Smooth muscle cell (in vitro differentiated cells): ENCODE data around the gene MGLL. TPM values are rescaled to one million over a fixed set of nuclear protein-coding genes. Genes with fewer than 3 reads are reported as not detected.
"Not testable (repeated sequence)": the region's sequence is repeated elsewhere in the genome, so short reads cannot be mapped to it uniquely, and the experiment has no call there.

Experiments used
- DNase-seq: peaks from one replicate; lab custom pipeline; 2025; ENCODE audit not compliant: unreplicated experiment; lab: John Stamatoyannopoulos, UW
- H2AFZ ChIP-seq: fragments of 200-600 bp; sonication (generic); 2 replicates; pipeline ENCODE4 v1.6.0; 2016; ENCODE audit warnings: antibody characterized with exemption, low read depth, mild to moderate bottlenecking
- H3F3A ChIP-seq: fragments of 200-600 bp; sonication (generic); 2 replicates; pipeline ENCODE4 v1.6.0; 2017; ENCODE audit warnings: antibody characterized with exemption, low read depth
- H3K27ac ChIP-seq: fragments of 200-600 bp; sonication (generic); 2 replicates; pipeline ENCODE4 v1.5.1; 2016; ENCODE audit warnings: low read depth, mild to moderate bottlenecking
- H3K27me3 ChIP-seq: fragments of 200-600 bp; sonication (generic); 2 replicates; pipeline ENCODE4 v1.6.1; 2016; ENCODE audit warnings: low read depth, mild to moderate bottlenecking
- H3K36me3 ChIP-seq: fragments of 200-600 bp; sonication (generic); 2 replicates; pipeline ENCODE4 v1.5.1; 2016; ENCODE audit warnings: low read depth
- H3K4me1 ChIP-seq: fragments of 200-600 bp; sonication (generic); 2 replicates; pipeline ENCODE4 v1.5.1; 2016; ENCODE audit warnings: low read depth
- H3K4me2 ChIP-seq: fragments of 200-600 bp; sonication (generic); 2 replicates; pipeline ENCODE4 v1.6.0; 2016; ENCODE audit warnings: mild to moderate bottlenecking
- H3K4me3 ChIP-seq: fragments of 200-600 bp; sonication (generic); 2 replicates; pipeline ENCODE4 v1.5.1; 2016; ENCODE audit warnings: mild to moderate bottlenecking
- H3K79me2 ChIP-seq: fragments of 200-600 bp; sonication (generic); 2 replicates; pipeline ENCODE4 v1.6.0; 2016; ENCODE audit warnings: low read depth, mild to moderate bottlenecking
- H3K9ac ChIP-seq: fragments of 200-600 bp; sonication (generic); 2 replicates; pipeline ENCODE4 v1.6.0; 2016; ENCODE audit warnings: low read depth
- H3K9me3 ChIP-seq: fragments of 200-600 bp; sonication (generic); replicated peaks from 2 replicates; pipeline ENCODE4 v1.5.1; 2016; ENCODE audit warnings: low read depth
- H4K20me1 ChIP-seq: fragments of 200-600 bp; sonication (generic); 2 replicates; pipeline ENCODE4 v1.6.0; 2016; ENCODE audit warnings: low read depth
- CTCF ChIP-seq: fragments of 200-600 bp; sonication (generic); IDR thresholded peaks from 2 replicates; pipeline ENCODE4 v1.5.1; 2017; ENCODE audit warnings: borderline replicate concordance, mild to moderate bottlenecking, antibody characterized with exemption; ENCODE audit not compliant: insufficient read depth, poor library complexity, severe bottlenecking
- WGBS: methylation state at CpG from one replicate; pipeline ENCODE4 v1.1.7; 2016; ENCODE audit warnings: low lambda C conversion rate; 5-methylcytosine and 5-hydroxymethylcytosine counted together
- polyA plus RNA-seq: library from polyadenylated mRNA; unstranded; fragments of >200 nt; fragmentation: Nextera tagmentation; extraction: Ambion mirVana; gene quantifications from 2 replicates; pipeline ENCODE4 v1.2.1, GENCODE V29; 2016
- total RNA-seq: library from RNA; depleted of rRNA; stranded (reverse); fragments of >200 nt; gene quantifications from 2 replicates; pipeline ENCODE4 v1.2.3, GENCODE V29; 2014

Gene MGLL
- total and polyA plus RNA-seq, 2 experiments from 2014 or later = 13.6 to 22.5 TPM

DNA sequence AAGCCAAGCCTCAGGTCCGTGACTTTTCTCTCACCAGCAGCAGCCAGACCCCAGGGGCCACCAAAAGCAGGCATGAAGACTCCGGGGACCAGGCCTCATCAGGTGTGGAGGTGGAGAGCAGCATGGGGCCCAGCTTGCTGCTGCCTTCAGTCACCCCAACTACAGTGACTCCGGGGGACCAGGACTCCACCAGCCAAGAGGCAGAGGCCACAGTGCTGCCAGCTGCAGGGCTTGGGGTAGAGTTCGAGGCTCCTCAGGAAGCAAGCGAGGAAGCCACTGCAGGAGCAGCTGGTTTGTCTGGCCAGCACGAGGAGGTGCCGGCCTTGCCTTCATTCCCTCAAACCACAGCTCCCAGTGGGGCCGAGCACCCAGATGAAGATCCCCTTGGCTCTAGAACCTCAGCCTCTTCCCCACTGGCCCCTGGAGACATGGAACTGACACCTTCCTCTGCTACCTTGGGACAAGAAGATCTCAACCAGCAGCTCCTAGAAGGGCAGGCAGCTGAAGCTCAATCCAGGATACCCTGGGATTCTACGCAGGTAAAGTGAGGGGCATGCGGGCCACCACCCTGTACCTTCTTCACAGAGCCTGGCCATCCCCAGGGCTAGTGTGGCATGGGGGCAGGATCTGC, 161.6 kb downstream of the MGLL start:
- WGBS = 91% methylated on average over 10 of the region's 10 CpGs
- no peak overlapping the region for H3K27ac ChIP-seq
- no peaks in the 10 kb centered on the region for H3K36me3 ChIP-seq

GRCh38 chr3:127658234-127658633, 164.1 kb downstream of the MGLL start:
- H3K4me2 ChIP-seq = no peak overlapping the region
- DNase-seq = no peak
- 80% methylated on average over 1 of the region's 1 CpG for WGBS

More for the DNA sequence above, 161.6 kb downstream of the MGLL start:
- no peak overlapping the region for H3K4me3 ChIP-seq
- no peaks in the 10 kb centered on the region for H3K4me1 ChIP-seq
- no peaks in the 10 kb centered on the region for H3K27me3 ChIP-seq
- H3F3A ChIP-seq = no peaks in the 10 kb centered on the region
- no peak overlapping the region for H2AFZ ChIP-seq
- no peaks in the 10 kb centered on the region for H3K79me2 ChIP-seq
- H3K4me2 ChIP-seq = no peak overlapping the region
- H4K20me1 ChIP-seq = no peaks in the 10 kb centered on the region
- no peaks in the 10 kb centered on the region for H3K9me3 ChIP-seq
- H3K9ac ChIP-seq = no peak overlapping the region
- DNase-seq = no peak
- no peak for TF ChIP-seq CTCF

DNA sequence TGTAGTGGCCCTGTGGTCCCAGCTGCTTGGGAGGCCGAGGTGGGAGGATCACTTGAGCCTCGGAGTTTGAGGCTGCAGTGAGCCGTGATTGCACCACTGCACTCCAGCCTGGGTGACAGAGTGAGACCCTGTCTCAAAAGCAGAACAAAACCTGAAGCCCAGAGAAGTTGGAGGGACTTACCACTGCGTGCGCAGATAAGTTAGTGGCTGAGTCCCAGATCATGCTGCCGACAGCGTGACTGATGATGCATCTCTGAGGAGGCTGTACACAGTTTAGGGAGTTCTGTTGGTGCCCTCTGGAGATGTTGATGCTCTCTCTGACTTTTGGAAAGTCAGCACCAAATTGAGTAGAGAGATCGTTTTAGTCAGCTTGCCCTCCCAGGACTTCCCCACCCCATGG, 165.4 kb downstream of the MGLL start:
- 95% methylated on average over 8 of the region's 8 CpGs for WGBS
- H3K79me2 ChIP-seq = no peaks in the 10 kb centered on the region
- no peaks in the 10 kb centered on the region for H3K4me1 ChIP-seq
- no peaks in the 10 kb centered on the region for H3K36me3 ChIP-seq
- H3K27me3 ChIP-seq = no peaks in the 10 kb centered on the region
- no peak overlapping the region for H3K4me2 ChIP-seq
- no peak overlapping the region for H3K9ac ChIP-seq
- no peak for TF ChIP-seq CTCF
- H3K9me3 ChIP-seq = no peaks in the 10 kb centered on the region
- no peak overlapping the region for H2AFZ ChIP-seq
- no peak for DNase-seq
- H3K27ac ChIP-seq = no peak overlapping the region
- H3K4me3 ChIP-seq = no peak overlapping the region
- H3F3A ChIP-seq = no peaks in the 10 kb centered on the region
- H4K20me1 ChIP-seq = no peaks in the 10 kb centered on the region

More at GRCh38 chr3:127658234-127658633, 164.1 kb downstream of the MGLL start:
- H3K4me3 ChIP-seq = no peak overlapping the region
- no peaks in the 10 kb centered on the region for H3K27me3 ChIP-seq
- no peaks in the 10 kb centered on the region for H3K4me1 ChIP-seq
- no peaks in the 10 kb centered on the region for H3F3A ChIP-seq
- H4K20me1 ChIP-seq = no peaks in the 10 kb centered on the region
- H3K79me2 ChIP-seq = no peaks in the 10 kb centered on the region
- H3K36me3 ChIP-seq = no peaks in the 10 kb centered on the region
- H2AFZ ChIP-seq = no peak overlapping the region
- no peaks in the 10 kb centered on the region for H3K9me3 ChIP-seq
- no peak overlapping the region for H3K9ac ChIP-seq
- TF ChIP-seq CTCF = no peak
- H3K27ac ChIP-seq = no peak overlapping the region

GRCh38 chr3:127655641-127656040, 166.7 kb downstream of the MGLL start:
- TF ChIP-seq CTCF = no peak
- Histone ChIP-seq H3K36me3 (no peaks in the 10 kb centered on the region), H4K20me1 (no peaks in the 10 kb centered on the region), H3K79me2 (no peaks in the 10 kb centered on the region), H3K9me3 (no peaks in the 10 kb centered on the region), H3K4me1 (no peaks in the 10 kb centered on the region), H3K4me3 (no peak overlapping the region), H3K9ac (no peak overlapping the region), H3K27me3 (no peaks in the 10 kb centered on the region), H3K4me2 (no peak overlapping the region), H2AFZ (no peak overlapping the region), H3K27ac (no peak overlapping the region), H3F3A (no peaks in the 10 kb centered on the region)
- 29% methylated on average over 3 of the region's 3 CpGs for WGBS
- DNase-seq = no peak

DNA sequence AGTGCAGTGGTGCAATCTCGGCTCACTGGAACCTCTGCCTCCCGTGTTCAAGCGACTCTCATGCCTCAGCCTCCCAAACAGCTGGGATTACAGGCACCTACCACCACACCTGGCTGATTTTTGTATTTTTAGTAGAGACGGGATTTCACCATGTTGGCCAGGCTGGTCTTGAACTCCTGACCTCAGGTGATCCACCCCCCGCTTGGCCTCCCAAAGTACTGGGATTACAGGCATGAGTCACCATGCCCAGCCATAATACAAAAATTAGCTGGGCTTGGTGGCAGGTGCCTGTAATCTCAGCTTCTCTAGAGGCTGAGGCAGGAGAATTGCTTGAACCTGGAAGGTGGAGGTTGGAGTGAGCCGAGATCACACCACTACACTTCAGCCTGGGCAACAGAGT, 167.3 kb downstream of the MGLL start:
- not testable (repeated sequence) for H2AFZ ChIP-seq, H3K79me2 ChIP-seq, H3K4me1 ChIP-seq, DNase-seq, H3K27me3 ChIP-seq, H4K20me1 ChIP-seq, H3K36me3 ChIP-seq, H3K9ac ChIP-seq, H3K4me2 ChIP-seq, H3K9me3 ChIP-seq, H3F3A ChIP-seq, H3K27ac ChIP-seq, H3K4me3 ChIP-seq
- 84% methylated on average over 6 of the region's 6 CpGs for WGBS
